NB4 (cell line): ENCODE data around the gene RGS9BP.
"Not testable (repeated sequence)": the region's sequence is repeated elsewhere in the genome, so short reads cannot be mapped to it uniquely, and the experiment has no call there.

Experiments
- DNase-seq: peaks from one replicate; pipeline ENCODE4 v3.0.0; 2010; ENCODE audit warnings: low read depth
- H3K4me3 ChIP-seq: one replicate; pipeline ENCODE4 v1.5.1; 2011; ENCODE audit warnings: mild to moderate bottlenecking, low read depth, low read length, moderate library complexity
- CTCF ChIP-seq: IDR thresholded peaks from one replicate; pipeline ENCODE4 v1.5.1; 2012; ENCODE audit warnings: low read depth, low read length
- MAX ChIP-seq: IDR thresholded peaks from 2 replicates; pipeline ENCODE4 v1.6.1; 2011; ENCODE audit warnings: low read depth, low read length
- MYC ChIP-seq: IDR thresholded peaks from 2 replicates; pipeline ENCODE4 v1.6.1; 2011; ENCODE audit warnings: low read depth, low read length
- POLR2A ChIP-seq: IDR thresholded peaks from 2 replicates; pipeline ENCODE4 v1.6.1; 2011; ENCODE audit warnings: mild to moderate bottlenecking; ENCODE audit not compliant: insufficient read length; ENCODE audit errors: extremely low read depth

Gene RGS9BP

GRCh38 chr19:32709032-32709431 is 33.4 kb downstream of the RGS9BP start:
- TF ChIP-seq MYC (no peak), POLR2A (no peak), MAX (no peak), CTCF (no peak)
- no peak overlapping the region for H3K4me3 ChIP-seq
- no peak for DNase-seq

GRCh38 chr19:32711747-32712146 is 36.1 kb downstream of the RGS9BP start:
- H3K4me3 ChIP-seq, result no peak overlapping the region
- no peak for DNase-seq
- TF ChIP-seq POLR2A (no peak), MYC (no peak), CTCF (no peak), MAX (no peak)

GRCh38 chr19:32716203-32716602 is 40.6 kb downstream of the RGS9BP start:
- not testable (repeated sequence) for DNase-seq, H3K4me3 ChIP-seq

GRCh38 chr19:32717496-32717895 is 41.8 kb downstream of the RGS9BP start:
- no peak for DNase-seq
- H3K4me3 ChIP-seq, result no peak overlapping the region
- no peak for TF ChIP-seq MYC
- TF ChIP-seq MAX, result no peak
- no peak for TF ChIP-seq POLR2A
- TF ChIP-seq CTCF, result no peak

GRCh38 chr19:32718286-32718685 is 42.6 kb downstream of the RGS9BP start:
- DNase-seq, result no peak
- no peak for TF ChIP-seq POLR2A
- TF ChIP-seq MYC, result no peak
- no peak for TF ChIP-seq CTCF
- no peak for TF ChIP-seq MAX
- no peak overlapping the region for H3K4me3 ChIP-seq

GRCh38 chr19:32719611-32720059 is 44.0 kb downstream of the RGS9BP start, which contains the start of gene TDRD12:
TDRD12 (plus strand) TSS chr19:32719767; CDS start chr19:32720073, 306 bp downstream.
- no peak for DNase-seq
- no peak within 1 kb of the TSS for H3K4me3 ChIP-seq
- TF ChIP-seq CTCF (no peak), MAX (no peak), MYC (no peak), POLR2A (no peak)
